ENCODE data around the gene XPC.

DNA sequence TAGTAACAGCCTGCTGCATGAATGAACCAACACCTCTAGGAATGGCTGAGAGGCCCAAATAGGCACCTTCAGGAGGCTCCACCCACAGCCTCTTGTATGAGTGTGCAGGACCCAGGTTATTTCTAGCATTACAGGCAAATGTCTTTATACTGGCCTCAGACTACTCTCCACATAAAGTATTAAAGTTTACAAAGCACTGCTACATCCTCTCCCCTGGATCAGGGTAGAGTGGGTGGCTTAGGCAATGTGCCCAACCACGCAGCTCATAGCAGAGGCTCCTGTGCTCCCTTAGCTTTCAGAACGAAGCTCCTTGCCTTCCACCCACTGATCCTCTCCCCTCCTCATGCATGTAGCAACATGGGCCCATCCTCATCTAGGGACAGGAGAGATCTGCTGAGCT lies 37.3 kb downstream of the XPC start:
- no peak for TF ChIP-seq CEBPB (IDR thresholded peaks at IDR 0.05; ENCODE audit: low read depth, low read length)
- TF ChIP-seq GABPA (IDR thresholded peaks at IDR 0.05; ENCODE audit: borderline replicate concordance, insufficient read depth, low read length) = no peak
- no peak for TF ChIP-seq TCF12 (IDR thresholded peaks at IDR 0.05; ENCODE audit: low read depth, low read length)
- no peak for TF ChIP-seq SP1 (IDR thresholded peaks at IDR 0.05; ENCODE audit: low read depth, low read length)
- no peak for TF ChIP-seq CTCF (IDR thresholded peaks at IDR 0.05; ENCODE audit: control extremely low read depth in 1 of 3, insufficient read depth in 1 of 3, low read depth in 1 of 3, low read length in 3 of 3)
- no peak for TF ChIP-seq EZH2 (IDR thresholded peaks at IDR 0.05; ENCODE audit: low read depth, low read length, severe bottlenecking)
- TF ChIP-seq ATF2 (IDR thresholded peaks at IDR 0.05; ENCODE audit: low read length) = no peak
- no peak for TF ChIP-seq ATF3 (IDR thresholded peaks at IDR 0.05; ENCODE audit: insufficient read depth, low read depth, low read length)
- TF ChIP-seq TAF1 (IDR thresholded peaks at IDR 0.05; ENCODE audit: low read depth, low read length) = no peak
- no peak for TF ChIP-seq NRF1 (IDR thresholded peaks at IDR 0.05; ENCODE audit: low read depth, low read length)
- no peak for TF ChIP-seq POLR2A (IDR thresholded peaks at IDR 0.05; ENCODE audit: control extremely low read depth in 1 of 2, low read depth in 2 of 2, low read length in 2 of 2)
- no peak for TF ChIP-seq POLR2AphosphoS5 (IDR thresholded peaks at IDR 0.05; ENCODE audit: low read depth, low read length)
- TF ChIP-seq GTF2F1 (IDR thresholded peaks at IDR 0.05; ENCODE audit: borderline replicate concordance, low read depth, low read length) = no peak

Measured in H1 (cell line).